Muscle of leg (tissue), 11 donors: Measurements from ENCODE around the gene PRELID1. TPM values are rescaled to one million over a fixed set of nuclear protein-coding genes. Genes with fewer than 3 reads are reported as not detected.

Experiments
- DNase-seq: peaks from one replicate; pipeline ENCODE4 v3.0.0; 2013
- H3K27ac ChIP-seq: one replicate; pipeline ENCODE4 v1.5.1; 2013; ENCODE audit warnings: mild to moderate bottlenecking, low read length, control low read depth
- H3K27me3 ChIP-seq: one replicate; pipeline ENCODE4 v1.6.1; 2013; ENCODE audit warnings: low read length; ENCODE audit not compliant: control insufficient read depth, insufficient read depth
- H3K36me3 ChIP-seq: one replicate; pipeline ENCODE4 v1.6.1; 2013; ENCODE audit warnings: low read length; ENCODE audit not compliant: control insufficient read depth, insufficient read depth
- H3K4me1 ChIP-seq: one replicate; pipeline ENCODE4 v1.6.1; 2013; ENCODE audit warnings: low read length; ENCODE audit not compliant: control insufficient read depth, insufficient read depth
- H3K4me3 ChIP-seq: one replicate; pipeline ENCODE4 v1.5.1; 2013; ENCODE audit warnings: low read length, control low read depth
- H3K9me3 ChIP-seq: replicated peaks from 2 replicates; pipeline ENCODE4 v1.6.1; 2013; ENCODE audit warnings: low read depth, low read length; ENCODE audit not compliant: control insufficient read depth
- WGBS: methylation state at CpG from one replicate; pipeline ENCODE4 v1.1.5; 2013; ENCODE audit warnings: missing lambda C conversion rate; ENCODE audit not compliant: insufficient coverage; 5-methylcytosine and 5-hydroxymethylcytosine counted together
- polyA plus RNA-seq, 8 donors: library from polyadenylated mRNA; unstranded; fragments of 120-200 nt; gene quantifications; one replicate each; pipeline versions ENCODE4 v1.2.1 to v1.2.3, GENCODE V29; 2013; ENCODE audit warnings: inconsistent platforms in 1 of 8, low replicate concordance in 1 of 8; ENCODE audit not compliant: insufficient read length in 8 of 8, insufficient read depth in 1 of 8
- total RNA-seq: library from RNA; stranded (reverse); fragments of 120-200 nt; gene quantifications from one replicate; pipeline ENCODE4 v1.2.4, GENCODE V29; 2013

The PRELID1 gene
- total and polyA plus RNA-seq, 9 donors: 63.0 to 94.0 (median 86.2) TPM

DNA sequence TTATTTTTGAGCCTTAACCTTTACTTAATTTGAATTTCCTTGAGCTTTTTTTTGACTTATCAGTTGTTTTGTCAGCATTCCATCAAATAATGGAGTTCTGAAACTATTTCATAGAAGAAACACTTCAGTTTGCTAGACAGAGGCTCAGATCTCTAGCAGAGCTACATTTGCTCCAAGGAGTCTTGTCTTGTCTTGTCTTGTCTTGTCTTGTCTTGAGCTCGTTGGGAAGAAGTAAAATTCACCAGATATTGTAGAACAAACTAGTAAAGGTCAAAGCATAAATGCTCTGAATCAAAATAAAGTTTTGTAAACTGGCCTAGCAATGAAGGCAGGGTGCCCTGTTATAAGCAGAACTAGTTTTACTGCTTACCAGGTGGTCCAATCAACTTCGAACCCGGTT, 33.6 kb upstream of the PRELID1 start:
- H3K4me3 ChIP-seq: no peak overlapping the region
- no peaks in the 10 kb centered on the region for H3K27me3 ChIP-seq
- H3K9me3 ChIP-seq: no peaks in the 10 kb centered on the region
- H3K36me3 ChIP-seq: peaks cover 51% of the 10 kb centered on the region
- WGBS: no CpG with 5 or more reads among the region's 3 CpGs
- no peak overlapping the region for H3K27ac ChIP-seq
- no peak for DNase-seq
- no peaks in the 10 kb centered on the region for H3K4me1 ChIP-seq

DNA sequence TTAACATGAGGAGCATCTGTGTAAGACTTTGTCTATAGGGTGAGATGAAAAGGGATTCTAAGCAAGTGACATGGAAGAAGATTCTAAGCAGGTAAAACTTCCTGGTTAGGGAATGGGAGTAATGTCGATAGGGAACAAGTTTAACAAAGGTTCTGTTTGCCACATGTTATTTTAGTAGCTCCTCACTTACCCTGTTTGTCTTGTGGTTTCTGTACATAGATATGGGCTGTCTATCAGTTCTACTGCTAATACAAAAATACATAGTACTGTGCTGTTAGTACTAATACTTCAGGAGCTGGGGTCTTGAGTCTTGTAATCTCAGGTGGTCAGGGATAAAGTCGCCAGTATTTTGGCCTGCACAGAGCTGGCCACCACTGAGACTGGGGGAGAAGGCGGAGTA, 32.9 kb upstream of the PRELID1 start:
- 94% methylated on average over 2 of the region's 3 CpGs for WGBS
- no peak overlapping the region for H3K4me3 ChIP-seq
- H3K4me1 ChIP-seq: no peaks in the 10 kb centered on the region
- DNase-seq: no peak
- H3K27me3 ChIP-seq: no peaks in the 10 kb centered on the region
- no peak overlapping the region for H3K27ac ChIP-seq
- H3K9me3 ChIP-seq: no peaks in the 10 kb centered on the region
- peaks cover 48% of the 10 kb centered on the region for H3K36me3 ChIP-seq

- WGBS: 91% methylated on average over 3 of the region's 4 CpGs
- Histone ChIP-seq H3K9me3 (no peaks in the 10 kb centered on the region), H3K36me3 (peaks cover 48% of the 10 kb centered on the region), H3K4me3 (no peak overlapping the region), H3K27ac (no peak overlapping the region), H3K4me1 (no peaks in the 10 kb centered on the region), H3K27me3 (no peaks in the 10 kb centered on the region)
- DNase-seq: no peak
Observed at GRCh38 chr5:177271113-177271512, 32.5 kb upstream of the PRELID1 start.

DNA sequence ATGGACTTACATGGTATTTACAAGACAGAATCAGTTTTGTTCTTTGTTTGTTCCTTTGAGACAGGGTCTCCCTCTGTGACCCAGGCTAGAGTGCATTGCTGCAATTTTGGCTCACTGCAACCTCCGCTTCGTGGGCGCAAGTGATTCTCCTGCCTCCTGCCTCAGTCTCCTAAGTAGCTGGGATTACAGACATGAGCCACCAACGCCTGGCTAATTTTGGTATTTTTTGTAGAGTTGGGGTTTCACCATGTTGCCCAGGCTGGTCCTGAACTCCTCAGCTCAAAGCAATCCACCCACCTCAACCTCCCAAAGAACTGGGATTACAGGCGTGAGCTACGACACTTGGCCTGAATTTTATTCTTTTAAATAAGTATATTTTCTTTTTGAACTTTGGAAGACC, 27.7 kb upstream of the PRELID1 start:
- Histone ChIP-seq H3K9me3 (no peaks in the 10 kb centered on the region), H3K27me3 (no peaks in the 10 kb centered on the region), H3K4me3 (no peak overlapping the region), H3K4me1 (no peaks in the 10 kb centered on the region), H3K36me3 (peaks cover 44% of the 10 kb centered on the region), H3K27ac (no peak overlapping the region)
- no peak for DNase-seq
- 94% methylated on average over 3 of the region's 6 CpGs for WGBS

- WGBS: no CpG with 5 or more reads among the region's 1 CpG
- no peaks in the 10 kb centered on the region for H3K4me1 ChIP-seq
- H3K9me3 ChIP-seq: no peaks in the 10 kb centered on the region
- no peak overlapping the region for H3K27ac ChIP-seq
- no peaks in the 10 kb centered on the region for H3K27me3 ChIP-seq
- H3K4me3 ChIP-seq: no peak overlapping the region
- peaks cover 49% of the 10 kb centered on the region for H3K36me3 ChIP-seq
- no peak for DNase-seq
Observed at GRCh38 chr5:177276886-177277285, 26.7 kb upstream of the PRELID1 start.

- no peak for DNase-seq
- Histone ChIP-seq H3K36me3 (peaks cover 62% of the 10 kb centered on the region), H3K9me3 (no peaks in the 10 kb centered on the region), H3K4me1 (no peaks in the 10 kb centered on the region), H3K27ac (no peak overlapping the region), H3K4me3 (no peak overlapping the region), H3K27me3 (no peaks in the 10 kb centered on the region)
- WGBS: no CpG with 5 or more reads among the region's 2 CpGs
Observed at GRCh38 chr5:177288191-177288590, 15.4 kb upstream of the PRELID1 start.

- no peak for DNase-seq
- Histone ChIP-seq H3K4me3 (no peak overlapping the region), H3K4me1 (peaks cover 4% of the 10 kb centered on the region), H3K27ac (no peak overlapping the region), H3K36me3 (peaks cover 68% of the 10 kb centered on the region), H3K27me3 (no peaks in the 10 kb centered on the region), H3K9me3 (no peaks in the 10 kb centered on the region)
- WGBS: 90% methylated on average over 3 of the region's 12 CpGs
Observed at GRCh38 chr5:177290816-177291596, 12.6 kb upstream of the PRELID1 start.

DNA sequence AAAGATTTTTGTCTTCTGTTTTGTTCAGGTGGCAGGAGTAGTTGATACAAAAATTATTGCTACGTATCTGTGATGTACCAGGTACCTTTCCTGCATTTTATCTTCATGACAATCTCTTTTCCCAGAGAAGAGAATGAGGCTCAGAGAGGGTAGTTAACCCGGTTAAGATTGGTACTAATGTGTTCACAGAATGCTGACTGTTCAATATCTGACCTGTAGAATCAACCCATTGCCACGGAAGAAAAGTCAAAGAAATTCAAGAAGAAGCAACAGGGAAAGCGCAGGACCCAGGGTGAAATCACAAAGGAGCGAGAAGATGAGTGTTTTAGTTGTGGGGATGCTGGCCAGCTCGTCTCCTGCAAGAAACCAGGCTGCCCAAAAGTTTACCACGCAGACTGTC, 11.9 kb upstream of the PRELID1 start:
- no peak for DNase-seq
- Histone ChIP-seq H3K9me3 (no peaks in the 10 kb centered on the region), H3K4me3 (no peak overlapping the region), H3K4me1 (peaks cover 9% of the 10 kb centered on the region), H3K27me3 (no peaks in the 10 kb centered on the region), H3K27ac (no peak overlapping the region), H3K36me3 (peaks cover 69% of the 10 kb centered on the region)
- 100% methylated on average over 4 of the region's 7 CpGs for WGBS

- H3K4me3 ChIP-seq: no peak overlapping the region
- no peaks in the 10 kb centered on the region for H3K9me3 ChIP-seq
- DNase-seq: peak; percentile 6
- H3K27me3 ChIP-seq: no peaks in the 10 kb centered on the region
- no peak overlapping the region for H3K27ac ChIP-seq
- H3K4me1 ChIP-seq: peaks cover 9% of the 10 kb centered on the region
- WGBS: 88% methylated on average over 11 of the region's 12 CpGs
- peaks cover 70% of the 10 kb centered on the region for H3K36me3 ChIP-seq
Observed at GRCh38 chr5:177293819-177294581, 9.6 kb upstream of the PRELID1 start.

GRCh38 chr5:177294632-177295031, 9.0 kb upstream of the PRELID1 start:
- H3K36me3 ChIP-seq: peaks cover 75% of the 10 kb centered on the region
- peak; percentile 30 for DNase-seq
- peaks cover 13% of the 10 kb centered on the region for H3K4me1 ChIP-seq
- no peak overlapping the region for H3K27ac ChIP-seq
- H3K9me3 ChIP-seq: no peaks in the 10 kb centered on the region
- H3K27me3 ChIP-seq: no peaks in the 10 kb centered on the region
- H3K4me3 ChIP-seq: no peak overlapping the region
- WGBS: no CpG with 5 or more reads among the region's 3 CpGs
